ENCODE measurements around the gene SLC4A2. TPM values are rescaled to one million over a fixed set of nuclear protein-coding genes. Genes with fewer than 3 reads are reported as not detected.

Gene SLC4A2
- total RNA-seq, 2 donors from 2014 or later, result 55.3 to 114 TPM

- no peak overlapping the region for H3K27ac ChIP-seq
- no peak for TF ChIP-seq CTCF (IDR thresholded peaks at IDR 0.05)
- H3K27me3 ChIP-seq, result no peaks in the 10 kb centered on the region
- H3K4me1 ChIP-seq, result peaks cover 0 to 37% of the 10 kb centered on the region in 2 donors
- DNase-seq (ENCODE audit: low spot score), result no peak
- H3K9me3 ChIP-seq, result no peaks in the 10 kb centered on the region
- H3K4me3 ChIP-seq, result no peak overlapping the region
- no peaks in the 10 kb centered on the region for H3K36me3 ChIP-seq
Observed at GRCh38 chr7:151015967-151016366, 43.4 kb upstream of the SLC4A2 start.

DNA sequence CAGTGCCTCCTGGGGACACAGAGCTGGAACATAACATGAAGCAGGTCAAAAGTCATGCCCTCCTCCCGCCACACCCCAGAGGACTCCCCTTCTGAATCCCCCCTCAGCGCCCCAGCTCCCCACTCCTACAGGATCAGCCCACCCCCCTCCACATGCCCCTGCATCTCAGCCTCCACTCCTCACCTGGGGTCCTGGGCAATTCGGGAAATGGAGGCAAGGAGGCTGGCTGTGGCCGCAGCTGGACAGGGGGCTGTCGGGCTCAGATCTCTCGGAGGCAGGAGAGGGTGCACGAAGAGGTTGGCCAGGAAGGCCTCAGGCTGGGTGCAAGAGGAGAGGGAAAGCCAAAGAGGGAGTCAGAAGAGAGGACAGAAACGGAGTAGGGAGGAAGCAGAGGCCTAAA, 42.9 kb upstream of the SLC4A2 start:
- Histone ChIP-seq H3K36me3 (no peaks in the 10 kb centered on the region), H3K27ac (no peak overlapping the region), H3K4me3 (no peak overlapping the region), H3K27me3 (no peaks in the 10 kb centered on the region), H3K9me3 (no peaks in the 10 kb centered on the region), H3K4me1 (peaks cover 0 to 35% of the 10 kb centered on the region in 2 donors)
- no peak for DNase-seq (ENCODE audit: low spot score)
- no peak for TF ChIP-seq CTCF (IDR thresholded peaks at IDR 0.05)

GRCh38 chr7:151016942-151017341, 42.4 kb upstream of the SLC4A2 start:
- Histone ChIP-seq H3K4me3 (no peak overlapping the region), H3K4me1 (peaks cover 0 to 35% of the 10 kb centered on the region in 2 donors), H3K27me3 (no peaks in the 10 kb centered on the region), H3K27ac (no peak overlapping the region), H3K36me3 (no peaks in the 10 kb centered on the region), H3K9me3 (no peaks in the 10 kb centered on the region)
- DNase-seq (ENCODE audit: low spot score), result no peak
- no peak for TF ChIP-seq CTCF (IDR thresholded peaks at IDR 0.05)

DNA sequence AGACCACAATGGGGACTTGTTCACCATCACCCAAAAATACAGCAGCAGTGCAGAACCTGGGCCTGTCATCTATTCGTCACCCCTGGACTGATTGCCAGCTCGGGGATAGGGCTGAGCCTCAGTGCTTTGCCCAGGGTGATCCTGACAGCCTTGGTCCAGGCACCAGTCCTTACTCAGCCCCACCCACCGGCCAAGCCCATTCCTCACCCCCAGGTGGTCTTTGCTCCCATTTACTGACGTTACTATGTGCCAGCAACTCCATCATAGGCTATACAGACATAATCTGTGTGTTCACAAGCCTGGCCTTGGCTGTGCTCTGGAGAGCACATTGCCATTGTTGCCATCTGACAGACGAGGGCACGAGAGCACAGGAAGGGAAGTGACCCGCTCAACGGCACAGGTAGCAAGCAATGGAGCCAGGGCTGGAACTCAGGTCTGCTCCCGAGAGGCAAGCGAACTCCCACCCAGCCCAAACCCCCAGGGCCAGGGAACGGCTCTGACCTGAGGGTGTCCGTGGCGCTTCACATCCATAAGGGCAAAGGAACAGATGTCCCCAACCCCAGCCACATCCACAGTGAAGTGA, 41.9 kb upstream of the SLC4A2 start:
- TF ChIP-seq CTCF (IDR thresholded peaks at IDR 0.05), result no peak
- no peaks in the 10 kb centered on the region for H3K27me3 ChIP-seq
- peak overlapping the region in 1 of 2 donors; percentile 26 for H3K4me3 ChIP-seq
- no peak overlapping the region for H3K27ac ChIP-seq
- H3K36me3 ChIP-seq, result no peaks in the 10 kb centered on the region
- H3K4me1 ChIP-seq, result peaks cover 0 to 35% of the 10 kb centered on the region in 2 donors
- no peaks in the 10 kb centered on the region for H3K9me3 ChIP-seq
- DNase-seq (ENCODE audit: low spot score), result no peak

- H3K27ac ChIP-seq, result no peak overlapping the region
- peak overlapping the region in 1 of 2 donors; percentile 26 for H3K4me3 ChIP-seq
- no peaks in the 10 kb centered on the region for H3K9me3 ChIP-seq
- no peak for DNase-seq (ENCODE audit: low spot score)
- peak; percentile 92 to 96 for TF ChIP-seq CTCF (IDR thresholded peaks at IDR 0.05)
- H3K4me1 ChIP-seq, result peaks cover 0 to 31% of the 10 kb centered on the region in 2 donors
- H3K36me3 ChIP-seq, result no peaks in the 10 kb centered on the region
- no peaks in the 10 kb centered on the region for H3K27me3 ChIP-seq
Observed at GRCh38 chr7:151017953-151018420, 41.4 kb upstream of the SLC4A2 start.
